CD4-positive, alpha-beta T cell treated with Interleukin-6 at 100 ng/mL for 8 hours (primary cell): ENCODE data around the gene CLEC4M.
"Not testable (repeated sequence)": the region's sequence is repeated elsewhere in the genome, so short reads cannot be mapped to it uniquely, and the experiment has no call there.

Experiments
- DNase-seq: peaks from one replicate; pipeline ENCODE4 v3.0.0-alpha.2; 2020; ENCODE audit warnings: mixed read lengths, low spot score

Gene CLEC4M

DNA sequence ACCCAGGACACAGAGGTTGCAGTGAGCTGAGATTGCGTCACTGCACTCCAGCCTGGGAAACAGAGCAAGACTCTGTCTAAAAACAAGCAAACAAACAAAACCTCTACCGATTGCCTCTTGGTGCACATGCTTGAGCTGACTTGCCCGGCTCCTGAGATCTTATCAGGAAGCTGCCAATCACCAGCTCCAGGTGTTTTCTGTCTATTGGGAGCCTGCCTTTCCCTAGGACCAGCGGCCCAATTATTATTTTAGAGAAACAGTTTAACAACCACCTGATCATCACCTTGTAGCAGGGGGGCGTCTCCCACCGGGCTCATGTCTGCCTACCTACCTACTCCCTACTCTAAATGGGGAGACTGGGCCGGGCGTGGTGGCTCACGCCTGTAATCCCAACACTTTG is 10.8 kb downstream of the CLEC4M start:
- no peak for DNase-seq

- no peak for DNase-seq
Measured at GRCh38 chr19:7775761-7776160, 12.7 kb downstream of the CLEC4M start.

DNA sequence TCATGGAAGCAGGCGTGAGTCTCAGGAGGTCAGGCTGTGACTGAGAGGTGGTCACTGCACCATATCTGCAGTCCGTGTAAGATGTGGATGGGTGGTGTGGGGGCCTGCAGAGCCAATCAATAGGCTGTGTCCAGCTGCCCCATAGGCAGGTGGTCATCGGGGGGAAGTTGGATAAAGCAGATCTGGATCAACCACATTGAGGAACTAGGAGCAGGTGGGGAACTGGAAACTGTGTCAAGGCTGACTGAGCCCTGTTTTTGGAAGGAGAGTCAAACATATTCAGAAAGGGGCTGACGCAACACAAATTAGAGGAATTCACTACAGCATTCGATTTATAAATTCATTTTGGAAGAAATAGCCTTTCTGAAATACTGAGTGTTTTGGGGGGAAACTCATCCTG is 15.0 kb downstream of the CLEC4M start:
- DNase-seq: no peak

GRCh38 chr19:7779631-7780486 is 16.8 kb downstream of the CLEC4M start:
- no peak for DNase-seq

DNA sequence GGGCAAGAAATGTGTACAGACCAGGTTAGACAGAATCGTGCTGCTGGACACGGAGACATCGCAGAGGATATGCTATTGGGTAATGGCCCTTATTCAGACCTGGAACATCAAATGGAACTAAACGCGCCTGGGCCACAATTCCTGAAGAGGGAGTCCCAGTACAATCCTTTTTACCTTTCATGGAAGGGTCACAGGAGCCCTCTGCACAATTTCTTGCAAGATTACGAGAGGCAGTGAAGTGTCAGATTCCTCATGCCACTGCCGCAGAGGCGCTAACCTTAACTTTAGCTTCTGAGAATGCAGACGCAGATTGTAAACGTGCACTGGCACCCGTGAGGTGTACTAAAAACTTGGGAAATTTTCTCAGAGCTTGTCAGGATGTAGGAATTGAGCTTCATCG is 18.1 kb downstream of the CLEC4M start:
- DNase-seq: no peak

DNA sequence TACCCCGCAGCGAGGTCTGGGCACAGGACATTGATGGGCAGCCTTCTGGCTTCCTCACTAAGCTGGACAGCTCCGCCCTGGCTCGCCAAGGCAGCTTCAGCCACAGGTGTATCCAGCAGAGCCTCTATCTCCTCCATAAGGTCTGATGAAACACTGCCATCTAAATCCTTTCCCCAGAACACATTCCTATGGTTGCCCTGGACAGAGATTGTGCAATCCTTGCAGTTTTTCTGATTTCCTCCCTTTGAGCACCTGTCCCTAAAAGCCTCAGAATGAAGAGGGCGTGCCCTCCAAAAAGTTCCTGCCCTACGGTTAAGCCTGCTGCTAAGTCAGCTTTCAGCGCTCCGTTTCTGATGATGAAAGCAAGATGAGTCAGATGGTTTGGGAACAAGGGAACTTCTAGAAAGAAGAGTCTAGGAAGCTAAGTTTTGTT is 21.0 kb downstream of the CLEC4M start:
- DNase-seq: no peak

DNA sequence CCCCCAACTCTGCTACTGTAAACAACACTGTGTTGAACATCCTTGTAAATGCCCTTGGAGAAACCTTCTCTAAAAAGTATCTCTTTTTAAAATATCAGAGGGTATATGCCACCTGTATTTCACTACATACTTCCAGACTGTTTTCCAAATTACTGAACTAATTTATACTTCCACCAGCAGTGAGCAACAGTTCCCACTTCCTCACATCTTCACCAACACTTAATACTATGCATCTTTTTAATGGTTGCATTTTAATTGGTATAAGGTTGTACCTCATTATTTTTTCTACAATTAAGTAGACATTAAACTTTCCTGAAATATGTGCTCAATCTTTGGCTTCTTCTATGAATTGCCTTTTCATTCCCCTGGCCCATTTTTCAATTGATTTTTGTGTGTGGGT is 21.8 kb downstream of the CLEC4M start:
- no peak for DNase-seq

DNA sequence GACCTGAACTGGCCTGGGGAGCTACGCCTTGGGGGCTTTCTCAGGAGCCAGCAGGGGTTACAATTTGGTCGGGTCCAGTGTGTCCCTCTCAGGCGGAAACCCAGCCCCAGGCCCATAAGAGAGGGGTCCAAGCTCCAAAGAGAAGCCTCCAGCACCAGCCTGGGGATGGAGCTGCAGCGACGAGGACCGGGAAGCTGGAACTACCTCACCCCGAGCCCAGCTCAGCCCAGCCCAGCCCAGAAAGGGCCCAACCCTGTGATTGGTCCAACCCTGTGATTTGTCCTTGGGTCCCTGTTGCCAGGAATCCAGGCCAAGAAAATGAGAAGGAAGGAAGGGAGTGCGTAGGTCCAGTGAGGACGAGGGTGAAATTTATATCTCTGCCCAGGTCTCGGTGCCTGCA is 24.1 kb downstream of the CLEC4M start:
- no peak for DNase-seq

DNA sequence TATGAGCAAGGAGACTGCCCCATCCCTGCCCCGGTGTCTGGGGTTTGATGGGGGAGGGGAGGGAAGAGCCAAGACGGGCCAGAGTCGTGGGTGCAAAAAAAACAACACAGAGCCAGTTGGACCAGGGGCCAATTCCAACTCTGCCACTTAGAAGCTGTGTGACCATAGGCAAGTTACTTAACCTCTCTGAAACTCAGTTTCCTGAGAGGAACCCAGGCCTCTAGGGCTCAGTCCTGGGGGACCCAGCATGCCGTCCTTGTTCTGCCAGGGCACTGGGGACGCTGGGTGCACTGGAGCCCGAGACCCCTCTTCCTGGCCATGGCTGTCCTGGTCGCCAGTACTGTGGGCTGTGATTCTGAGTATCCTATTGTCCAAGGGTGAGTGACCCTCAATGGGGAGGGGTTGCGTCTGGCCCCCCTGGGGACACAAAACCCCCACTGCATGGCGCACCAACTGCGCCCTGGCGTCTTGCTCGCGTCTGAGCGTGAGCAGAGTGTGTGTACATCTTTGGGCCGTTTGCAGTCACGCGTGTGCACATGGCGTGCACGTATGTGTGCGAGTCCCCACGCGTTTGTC is 24.6 kb downstream of the CLEC4M start:
- no peak for DNase-seq

GRCh38 chr19:7788178-7788932 is 25.3 kb downstream of the CLEC4M start:
- DNase-seq: no peak

- no peak for DNase-seq
Measured at GRCh38 chr19:7788933-7789323, 25.9 kb downstream of the CLEC4M start.

DNA sequence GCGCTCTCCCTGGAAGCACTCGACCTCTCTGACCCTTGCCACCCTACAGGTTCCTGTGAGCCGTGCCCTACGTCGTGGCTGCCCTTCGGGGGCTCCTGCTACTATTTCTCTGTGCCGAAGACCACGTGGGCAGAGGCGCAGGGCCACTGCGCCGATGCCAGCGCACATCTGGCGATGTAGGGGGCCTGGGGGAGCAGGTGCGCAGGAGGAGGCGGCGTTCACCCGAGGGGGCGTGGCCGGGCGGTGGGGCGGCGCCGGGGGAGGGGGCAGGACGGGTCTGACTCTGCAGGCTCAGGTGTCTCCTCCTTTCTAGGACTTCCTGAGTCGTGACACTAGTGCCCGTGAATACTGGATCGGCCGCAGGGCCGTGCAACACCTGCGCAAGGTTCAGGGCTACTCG is 26.4 kb downstream of the CLEC4M start:
- DNase-seq: peak; percentile 42

DNA sequence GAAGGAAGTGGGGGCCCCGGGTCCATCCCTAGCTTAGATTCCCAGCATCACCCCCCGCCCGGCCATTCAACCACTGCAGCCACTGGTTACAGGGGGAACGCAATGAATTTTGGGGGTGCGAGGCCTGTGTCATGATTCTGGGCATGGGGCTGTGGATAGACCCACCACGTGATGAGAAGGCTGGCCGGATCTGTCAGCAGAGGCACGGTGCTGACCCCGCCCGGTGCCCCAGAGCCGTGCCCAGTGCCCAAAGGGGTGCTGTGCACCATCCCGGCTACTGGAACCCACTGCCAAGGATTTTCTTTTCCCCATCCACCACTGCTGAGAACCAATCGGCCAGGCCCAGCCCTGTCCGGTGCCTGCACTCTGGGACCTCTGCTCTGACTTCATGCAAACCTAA is 27.4 kb downstream of the CLEC4M start:
- no peak for DNase-seq

- DNase-seq: no peak
Measured at GRCh38 chr19:7792281-7792680, 29.2 kb downstream of the CLEC4M start.

DNA sequence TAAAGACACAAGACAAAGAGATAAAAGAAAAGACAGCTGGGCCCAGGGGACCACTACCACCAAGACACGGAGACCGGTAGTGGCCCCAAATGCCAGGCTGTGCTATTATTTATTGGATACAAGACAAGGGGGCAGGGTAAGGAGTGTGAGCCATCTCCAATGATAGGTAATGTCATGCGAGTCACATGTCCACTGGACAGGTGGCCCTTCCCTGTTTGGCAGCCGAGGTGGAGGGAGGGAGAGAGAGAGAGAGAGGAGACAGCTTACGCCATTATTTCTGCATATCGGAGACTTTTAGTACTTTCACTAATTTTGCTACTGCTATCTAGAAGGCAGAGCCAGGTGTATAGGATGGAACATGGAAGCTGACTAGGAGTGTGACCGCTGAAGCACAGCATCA is 29.7 kb downstream of the CLEC4M start:
- DNase-seq: not testable (repeated sequence)

DNA sequence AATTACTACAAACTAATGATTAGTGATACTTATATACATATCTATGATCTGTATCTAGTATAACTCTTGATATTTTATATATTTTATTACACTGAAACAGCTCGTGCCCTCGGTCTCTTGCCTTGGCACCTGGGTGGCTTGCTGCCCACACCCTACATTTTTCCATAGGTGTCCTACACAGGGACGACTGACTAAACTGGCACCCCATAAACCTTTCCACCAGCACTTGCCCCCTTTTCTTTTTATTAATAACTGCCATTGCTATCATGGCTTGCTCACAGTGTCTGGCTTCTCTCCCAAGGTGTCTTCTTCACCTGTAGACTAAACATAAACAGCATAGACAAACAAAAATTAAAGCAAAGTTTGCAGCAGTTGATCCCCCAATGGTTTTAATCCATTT is 30.4 kb downstream of the CLEC4M start:
- no peak for DNase-seq

DNA sequence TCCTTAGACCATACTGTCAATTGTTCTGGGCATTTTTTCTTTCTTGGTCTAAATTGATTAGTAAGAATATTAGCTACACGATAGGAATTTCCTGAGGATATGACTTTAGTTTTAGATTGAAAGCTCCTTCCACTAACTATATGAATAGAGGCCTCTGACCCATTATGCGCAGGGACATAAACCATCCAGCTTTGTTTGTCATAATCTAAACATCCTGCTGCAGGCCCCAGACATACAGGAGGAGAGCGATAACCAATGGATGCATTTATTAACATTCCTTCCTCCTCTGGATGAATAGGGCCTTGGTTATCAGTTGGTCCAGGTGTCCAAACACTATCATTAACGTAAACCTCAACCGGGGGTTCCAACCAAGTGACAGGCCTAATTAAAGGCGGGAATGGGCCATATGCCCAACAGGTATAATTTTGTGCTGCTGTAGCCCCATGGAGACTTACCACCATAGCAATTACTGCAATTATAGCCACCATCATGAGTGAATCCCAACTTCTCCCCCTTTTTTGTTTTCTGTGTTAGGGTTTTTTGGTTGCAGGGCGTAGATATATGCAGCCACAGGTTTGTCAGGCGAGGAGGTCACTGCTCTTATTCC is 32.6 kb downstream of the CLEC4M start:
- DNase-seq: no peak

DNA sequence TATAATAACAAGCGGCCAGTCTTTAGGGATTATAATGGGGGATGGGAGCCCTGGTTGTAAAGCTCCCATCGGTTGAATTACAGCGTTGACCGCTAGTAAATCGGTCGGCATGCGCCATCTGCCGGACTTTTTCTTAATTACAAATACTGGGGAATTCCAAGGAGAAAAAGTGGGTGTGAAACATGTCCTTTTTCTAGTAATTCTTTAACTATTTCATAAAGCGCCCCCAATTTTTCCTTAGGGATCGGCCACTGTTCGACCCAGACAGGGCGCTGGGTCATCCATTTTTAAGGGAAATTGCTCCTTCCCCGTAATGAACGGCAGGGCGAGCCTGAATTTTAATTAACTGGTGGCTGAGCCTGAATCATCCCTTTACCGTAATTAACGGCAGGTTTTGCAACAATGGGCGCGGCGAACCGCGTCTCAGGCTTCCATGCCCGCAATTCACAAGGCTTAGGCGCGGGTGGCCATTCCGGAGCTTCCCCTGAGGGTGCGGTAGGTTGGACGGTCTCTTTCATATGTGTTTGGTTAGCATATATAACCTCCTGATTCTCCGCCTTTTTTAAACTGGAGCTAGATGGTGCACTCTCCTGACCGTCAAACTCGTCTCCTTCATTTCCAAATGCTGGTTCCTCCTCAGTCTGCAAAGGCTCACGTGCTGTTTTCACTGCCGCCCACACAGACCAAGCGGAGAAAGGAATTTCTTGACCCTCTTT is 36.8 kb downstream of the CLEC4M start:
- DNase-seq: peak; percentile 59

- DNase-seq: no peak
Measured at GRCh38 chr19:7801020-7801570, 38.1 kb downstream of the CLEC4M start.

- DNase-seq: no peak
Measured at GRCh38 chr19:7806234-7806633, 43.2 kb downstream of the CLEC4M start.

GRCh38 chr19:7806876-7807275 is 43.8 kb downstream of the CLEC4M start:
- DNase-seq: no peak

DNA sequence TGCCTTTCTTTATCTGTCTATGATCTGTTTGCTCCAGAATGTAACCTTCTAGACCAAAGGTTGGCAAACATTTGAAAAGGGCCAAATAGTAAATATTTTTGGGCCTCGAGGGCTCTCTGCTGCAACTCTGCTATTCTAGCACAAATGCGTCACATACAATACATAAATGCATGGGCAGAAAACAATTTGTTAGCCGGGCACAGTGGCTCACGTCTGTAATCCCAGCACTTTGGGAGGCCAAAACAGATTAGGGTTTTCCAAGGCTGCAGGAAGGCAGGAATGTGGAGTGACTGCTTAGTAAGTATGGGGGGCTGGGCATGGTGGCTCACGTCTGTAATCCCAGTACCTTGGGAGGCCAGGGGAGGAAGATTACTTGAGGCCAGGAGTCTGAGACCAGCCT is 45.1 kb downstream of the CLEC4M start:
- no peak for DNase-seq
